ENCODE data around the gene MTMR3. TPM values are rescaled to one million over a fixed set of nuclear protein-coding genes. Genes with fewer than 3 reads are reported as not detected.
"Not testable (repeated sequence)": the region's sequence is repeated elsewhere in the genome, so short reads cannot be mapped to it uniquely, and the experiment has no call there.

The MTMR3 gene
- total and polyA plus RNA-seq, 12 donors, result 23.5 to 80.7 (median 40.9) TPM

- DNase-seq, result no peak
- no peaks in the 10 kb centered on the region for H3K9me3 ChIP-seq (replicated peaks in 1 of 3)
- H3K4me1 ChIP-seq (replicated peaks in 1 of 2), result peaks cover 9% of the 10 kb centered on the region in 2 donors
- H3K27me3 ChIP-seq, result no peaks in the 10 kb centered on the region
- H3K4me3 ChIP-seq, result no peak overlapping the region
- intact Hi-C loops (cut with DNase I), result no loop called here
- 50 to 95% (median 81%) methylated on average over 1 to 3 of the region's 3 CpGs for WGBS, 4 donors
- H3K27ac ChIP-seq, result no peak overlapping the region
- TF ChIP-seq POLR2A (IDR thresholded peaks at IDR 0.05), result no peak
- no peak for TF ChIP-seq CTCF (IDR thresholded peaks at IDR 0.05)
- no peaks in the 10 kb centered on the region for H3K36me3 ChIP-seq (replicated peaks in 1 of 2)
Measured at GRCh38 chr22:29854432-29854831, 28.5 kb upstream of the MTMR3 start.

- H3K36me3 ChIP-seq (replicated peaks in 1 of 2), result no peaks in the 10 kb centered on the region
- no peaks in the 10 kb centered on the region for H3K9me3 ChIP-seq (replicated peaks in 1 of 3)
- 38 to 60% (median 47%) methylated on average over 8 to 10 of the region's 10 CpGs for WGBS, 4 donors
- H3K4me1 ChIP-seq (replicated peaks in 1 of 2), result peaks cover 9% of the 10 kb centered on the region in 2 donors
- intact Hi-C loops (cut with DNase I), result no loop called here
- no peaks in the 10 kb centered on the region for H3K27me3 ChIP-seq
- peak overlapping the region in 3 of 5 donors; percentile 31 to 71 (median 52) for H3K27ac ChIP-seq
- TF ChIP-seq POLR2A (IDR thresholded peaks at IDR 0.05), result peak in 1 of 2 donors; percentile 26
- no peak for TF ChIP-seq CTCF (IDR thresholded peaks at IDR 0.05)
- DNase-seq, result peak; percentile 70 to 86 (median 75)
- H3K4me3 ChIP-seq, result no peak overlapping the region
Measured at GRCh38 chr22:29855611-29856181, 27.3 kb upstream of the MTMR3 start.

- Histone ChIP-seq H3K36me3 (replicated peaks in 1 of 2) (no peaks in the 10 kb centered on the region), H3K9me3 (replicated peaks in 1 of 3) (no peaks in the 10 kb centered on the region), H3K4me3 (no peak overlapping the region), H3K4me1 (replicated peaks in 1 of 2) (peaks cover 9% of the 10 kb centered on the region in 2 donors), H3K27ac (peak overlapping the region in 2 of 5 donors; percentile 31 to 52), H3K27me3 (no peaks in the 10 kb centered on the region)
- DNase-seq, result no peak
- intact Hi-C loops (cut with DNase I), result no loop called here
- TF ChIP-seq CTCF (IDR thresholded peaks at IDR 0.05) (no peak), POLR2A (IDR thresholded peaks at IDR 0.05) (no peak)
- WGBS, 4 donors, result 71 to 82% (median 76%) methylated on average over 3 of the region's 3 CpGs
Measured at GRCh38 chr22:29856496-29856895, 26.5 kb upstream of the MTMR3 start.

- intact Hi-C loops (cut with DNase I); H3K4me3 ChIP-seq; H3K36me3 ChIP-seq (replicated peaks in 1 of 2); H3K9me3 ChIP-seq (replicated peaks in 1 of 3); H3K27ac ChIP-seq; H3K27me3 ChIP-seq; H3K4me1 ChIP-seq (replicated peaks in 1 of 2): not testable (repeated sequence)
- 80 to 88% (median 84%) methylated on average over 8 to 9 of the region's 9 CpGs for WGBS, 4 donors
- DNase-seq, result peak in 1 of 7 donors; percentile 20
Measured at GRCh38 chr22:29859030-29859429, 23.9 kb upstream of the MTMR3 start.

Measured in adrenal gland (tissue), 12 donors.